ENCODE results near the gene DERL3.

Gene DERL3

DNA sequence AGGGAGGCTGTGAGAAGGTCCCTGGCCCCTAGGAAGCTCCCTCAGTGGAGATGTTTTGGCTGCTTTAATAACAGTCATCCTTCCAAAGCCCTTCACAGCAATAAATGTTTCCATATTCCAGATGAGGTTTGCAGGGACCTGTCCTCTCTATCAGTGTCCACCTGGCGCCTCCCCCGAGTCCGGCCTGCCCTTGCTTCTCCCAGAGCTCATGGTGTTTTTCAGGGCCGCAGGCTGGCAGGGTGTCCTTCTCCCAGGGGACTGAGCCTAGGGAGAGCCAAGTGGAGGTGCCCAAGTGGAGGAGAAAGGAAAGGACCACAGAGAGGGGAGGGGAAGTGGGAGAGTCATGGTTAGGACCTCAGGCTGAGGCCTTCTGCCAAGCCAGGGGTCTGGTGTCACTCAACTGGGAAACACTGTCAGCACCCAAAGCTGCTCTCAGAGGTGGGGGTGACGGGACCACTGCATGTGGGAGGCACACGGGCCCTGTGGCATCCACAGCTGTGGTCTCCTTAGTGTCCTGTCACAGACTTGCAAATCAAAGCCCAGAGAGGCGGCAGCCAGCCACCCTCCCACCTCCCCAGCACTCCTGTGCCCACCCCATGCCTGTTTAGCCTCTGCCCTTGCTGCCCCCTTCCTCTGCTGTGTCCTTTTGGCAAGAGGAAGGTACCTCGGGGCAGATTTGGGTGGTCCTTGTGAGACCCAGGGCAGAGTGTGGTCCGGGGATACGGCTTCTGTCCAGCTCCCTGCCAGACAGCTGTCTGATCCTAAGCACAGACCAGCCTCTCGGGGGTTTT is 6.4 kb downstream of the DERL3 start (continued):
- TF ChIP-seq, protein P1, sequence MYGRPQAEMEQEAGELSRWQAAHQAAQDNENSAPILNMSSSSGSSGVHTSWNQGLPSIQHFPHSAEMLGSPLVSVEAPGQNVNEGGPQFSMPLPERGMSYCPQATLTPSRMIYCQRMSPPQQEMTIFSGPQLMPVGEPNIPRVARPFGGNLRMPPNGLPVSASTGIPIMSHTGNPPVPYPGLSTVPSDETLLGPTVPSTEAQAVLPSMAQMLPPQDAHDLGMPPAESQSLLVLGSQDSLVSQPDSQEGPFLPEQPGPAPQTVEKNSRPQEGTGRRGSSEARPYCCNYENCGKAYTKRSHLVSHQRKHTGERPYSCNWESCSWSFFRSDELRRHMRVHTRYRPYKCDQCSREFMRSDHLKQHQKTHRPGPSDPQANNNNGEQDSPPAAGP (tag by site-specific recombination; IDR thresholded peaks at IDR 0.05): no peak
- no peak for TF ChIP-seq ZNF311 (tag by site-specific recombination; IDR thresholded peaks at IDR 0.05; ENCODE audit: borderline replicate concordance)

DNA sequence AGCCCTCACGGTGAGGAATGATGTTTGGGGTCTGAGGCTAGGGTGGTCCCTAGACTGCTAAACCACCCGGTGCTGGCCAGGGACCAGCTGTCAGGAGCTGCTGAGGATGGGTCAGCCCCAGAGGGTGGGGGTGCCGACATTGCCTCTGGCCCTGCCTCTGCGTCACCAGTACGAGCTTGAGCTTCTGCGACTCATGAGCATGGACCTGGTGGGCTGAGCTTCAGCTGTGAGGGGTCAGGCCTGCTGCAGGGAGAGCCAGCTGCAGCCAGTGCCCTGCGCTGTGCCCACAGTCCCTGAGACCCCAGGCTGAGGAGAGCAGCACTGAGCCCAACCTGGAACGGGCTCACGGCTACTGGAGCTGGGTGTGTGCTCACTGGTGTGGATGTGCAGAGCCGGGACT is 7.0 kb downstream of the DERL3 start:
- Histone ChIP-seq H3K9me3 (ENCODE audit: control insufficient read depth, insufficient read depth, low read depth, low read length) (no peaks in the 10 kb centered on the region), H3K27ac (ENCODE audit: extremely low read depth, low read depth, low read length) (no peak overlapping the region), H3K4me1 (ENCODE audit: control insufficient read depth, insufficient read depth, low read length) (no peaks in the 10 kb centered on the region), H3K4me3 (ENCODE audit: low read depth, low read length) (no peak overlapping the region), H3K36me3 (ENCODE audit: control insufficient read depth in 2 of 2, insufficient read depth in 1 of 2, low read length in 2 of 2) (peaks cover 8 to 89% of the 10 kb centered on the region in 2 experiments)
- POLR2A ChIA-PET: no interaction called here
- TF ChIP-seq WT1 (tag by site-specific recombination; IDR thresholded peaks at IDR 0.05): no peak
- TF ChIP-seq ZBTB48 (tag by site-specific recombination; IDR thresholded peaks at IDR 0.05): 0 out of 2 replicates have a peak, but pooled peaks have one; percentile 22
- CTCF ChIA-PET: interaction anchor here (0.7 kb wide), 1 partner anchor 17 kb away, joined by 3 read pairs; no protein-coding TSS in a partner anchor

DNA sequence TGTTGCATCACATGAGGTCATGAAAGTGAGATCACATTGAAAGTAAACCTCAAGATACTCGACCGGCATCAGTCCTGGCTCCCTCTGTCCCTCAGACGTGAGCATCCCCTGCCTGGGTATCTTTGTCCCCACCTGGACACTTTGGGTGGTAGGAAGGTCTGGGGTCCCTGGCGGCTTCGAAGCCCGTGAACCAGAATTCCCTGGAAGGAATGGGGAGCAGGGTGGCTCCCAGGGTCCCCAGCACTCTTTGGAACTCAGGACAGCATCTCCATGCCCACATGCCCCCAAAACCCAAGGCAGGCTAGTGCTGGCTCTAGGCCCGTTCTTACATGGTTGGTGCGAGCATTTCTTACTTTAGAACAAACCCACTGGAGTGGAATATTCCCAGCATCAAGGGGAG is 7.5 kb downstream of the DERL3 start:
- ChIA-PET CTCF (no interaction called here), POLR2A (no interaction called here)
- Histone ChIP-seq H3K9me3 (ENCODE audit: control insufficient read depth, insufficient read depth, low read depth, low read length) (no peaks in the 10 kb centered on the region), H3K4me3 (ENCODE audit: low read depth, low read length) (no peak overlapping the region), H3K4me1 (ENCODE audit: control insufficient read depth, insufficient read depth, low read length) (no peaks in the 10 kb centered on the region), H3K27ac (ENCODE audit: extremely low read depth, low read depth, low read length) (no peak overlapping the region), H3K36me3 (ENCODE audit: control insufficient read depth in 2 of 2, insufficient read depth in 1 of 2, low read length in 2 of 2) (peaks cover 8 to 89% of the 10 kb centered on the region in 2 experiments)
- TF ChIP-seq ZNF394 (tag by site-specific recombination; IDR thresholded peaks at IDR 0.05; ENCODE audit: borderline replicate concordance): no peak
- TF ChIP-seq ZNF184 (tag by site-specific recombination; IDR thresholded peaks at IDR 0.05): no peak
- TF ChIP-seq, protein P2, sequence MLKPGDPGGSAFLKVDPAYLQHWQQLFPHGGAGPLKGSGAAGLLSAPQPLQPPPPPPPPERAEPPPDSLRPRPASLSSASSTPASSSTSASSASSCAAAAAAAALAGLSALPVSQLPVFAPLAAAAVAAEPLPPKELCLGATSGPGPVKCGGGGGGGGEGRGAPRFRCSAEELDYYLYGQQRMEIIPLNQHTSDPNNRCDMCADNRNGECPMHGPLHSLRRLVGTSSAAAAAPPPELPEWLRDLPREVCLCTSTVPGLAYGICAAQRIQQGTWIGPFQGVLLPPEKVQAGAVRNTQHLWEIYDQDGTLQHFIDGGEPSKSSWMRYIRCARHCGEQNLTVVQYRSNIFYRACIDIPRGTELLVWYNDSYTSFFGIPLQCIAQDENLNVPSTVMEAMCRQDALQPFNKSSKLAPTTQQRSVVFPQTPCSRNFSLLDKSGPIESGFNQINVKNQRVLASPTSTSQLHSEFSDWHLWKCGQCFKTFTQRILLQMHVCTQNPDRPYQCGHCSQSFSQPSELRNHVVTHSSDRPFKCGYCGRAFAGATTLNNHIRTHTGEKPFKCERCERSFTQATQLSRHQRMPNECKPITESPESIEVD (tag by site-specific recombination; IDR thresholded peaks at IDR 0.05): no peak
- no peak for TF ChIP-seq ZNF350 (tag by site-specific recombination; IDR thresholded peaks at IDR 0.05)
- no peak for TF ChIP-seq SETDB1 (IDR thresholded peaks at IDR 0.05; ENCODE audit: insufficient read length, low read length)
- TF ChIP-seq ZFP3 (tag by site-specific recombination; IDR thresholded peaks at IDR 0.05; ENCODE audit: low read depth): no peak
- TF ChIP-seq FEZF1 (tag by site-specific recombination; IDR thresholded peaks at IDR 0.05): no peak
- no peak for TF ChIP-seq IKZF3 (tag by site-specific recombination; IDR thresholded peaks at IDR 0.05)
- no peak for TF ChIP-seq ZFP41 (tag by site-specific recombination; IDR thresholded peaks at IDR 0.05; ENCODE audit: borderline replicate concordance)
- no peak for TF ChIP-seq ZNF19 (tag by site-specific recombination; IDR thresholded peaks at IDR 0.05; ENCODE audit: low read depth)
- TF ChIP-seq ZNF404 (tag by site-specific recombination; IDR thresholded peaks at IDR 0.05): no peak
- TF ChIP-seq ZBTB17 (tag by site-specific recombination; IDR thresholded peaks at IDR 0.05): no peak
- TF ChIP-seq, protein P3, sequence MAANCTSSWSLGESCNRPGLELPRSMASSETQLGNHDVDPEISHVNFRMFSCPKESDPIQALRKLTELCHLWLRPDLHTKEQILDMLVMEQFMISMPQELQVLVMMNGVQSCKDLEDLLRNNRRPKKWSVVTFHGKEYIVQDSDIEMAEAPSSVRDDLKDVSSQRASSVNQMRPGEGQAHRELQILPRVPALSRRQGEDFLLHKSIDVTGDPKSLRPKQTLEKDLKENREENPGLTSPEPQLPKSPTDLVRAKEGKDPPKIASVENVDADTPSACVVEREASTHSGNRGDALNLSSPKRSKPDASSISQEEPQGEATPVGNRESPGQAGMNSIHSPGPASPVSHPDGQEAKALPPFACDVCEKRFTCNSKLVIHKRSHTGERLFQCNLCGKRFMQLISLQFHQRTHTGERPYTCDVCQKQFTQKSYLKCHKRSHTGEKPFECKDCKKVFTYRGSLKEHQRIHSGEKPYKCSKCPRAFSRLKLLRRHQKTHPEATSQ (tag by site-specific recombination; IDR thresholded peaks at IDR 0.05): no peak
- TF ChIP-seq, protein P4, sequence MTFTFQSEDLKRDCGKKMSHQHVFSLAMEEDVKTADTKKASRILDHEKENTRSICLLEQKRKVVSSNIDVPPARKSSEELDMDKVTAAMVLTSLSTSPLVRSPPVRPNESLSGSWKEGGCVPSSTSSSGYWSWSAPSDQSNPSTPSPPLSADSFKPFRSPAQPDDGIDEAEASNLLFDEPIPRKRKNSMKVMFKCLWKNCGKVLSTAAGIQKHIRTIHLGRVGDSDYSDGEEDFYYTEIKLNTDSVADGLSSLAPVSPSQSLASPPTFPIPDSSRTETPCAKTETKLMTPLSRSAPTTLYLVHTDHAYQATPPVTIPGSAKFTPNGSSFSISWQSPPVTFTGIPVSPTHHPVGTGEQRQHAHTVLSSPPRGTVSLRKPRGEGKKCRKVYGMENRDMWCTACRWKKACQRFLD (tag by site-specific recombination; IDR thresholded peaks at IDR 0.05): no peak
- no peak for TF ChIP-seq ZBTB8A (tag by site-specific recombination; IDR thresholded peaks at IDR 0.05)
- no peak for TF ChIP-seq ZNF174 (tag by site-specific recombination; IDR thresholded peaks at IDR 0.05)
- TF ChIP-seq ZNF23 (tag by site-specific recombination; IDR thresholded peaks at IDR 0.05; ENCODE audit: borderline replicate concordance): no peak
- TF ChIP-seq ZNF2 (tag by site-specific recombination; IDR thresholded peaks at IDR 0.05): no peak

Data from HEK293 (cell line).